ENCODE measurements around the gene STIP1.

DNA sequence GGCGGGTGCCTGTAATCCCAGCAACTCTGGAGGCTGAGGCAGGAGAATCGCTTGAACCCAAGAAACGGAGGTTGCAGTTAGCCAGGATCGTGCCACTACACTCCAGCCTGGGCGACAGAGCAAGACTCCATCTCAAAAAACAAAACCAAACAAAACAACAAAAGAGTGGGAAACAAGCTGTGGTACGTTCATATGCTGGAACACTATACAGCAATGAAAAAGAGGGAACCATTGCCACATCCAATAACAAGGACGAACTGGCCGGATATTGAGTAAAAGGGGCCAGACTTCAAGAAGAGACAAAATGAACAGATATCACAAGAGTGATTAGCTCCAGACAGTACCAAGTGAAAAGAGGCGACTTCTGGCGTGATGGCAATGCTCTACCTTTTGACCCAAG lies 24.9 kb upstream of the STIP1 start:
- TF ChIP-seq TARDBP (IDR thresholded peaks at IDR 0.05) (no peak), ELF1 (tag; IDR thresholded peaks at IDR 0.05) (no peak), TRIM24 (IDR thresholded peaks at IDR 0.05) (no peak), GABPB1 (CRISPR knock-in tag; IDR thresholded peaks at IDR 0.05) (no peak)
